K562 (cell line): Measurements from ENCODE around the gene PAQR4. TPM values are rescaled to one million over a fixed set of nuclear protein-coding genes. Genes with fewer than 3 reads are reported as not detected.

ENCODE experiments used
- ATAC-seq: fragments of 200-7000 bp; cut with Tn5 transposase; 3 replicates; pipeline ENCODE4 v1.9.1; 2020; ENCODE audit warnings: moderate library complexity
- BruUV-seq: library from RNA; stranded (reverse); fragments of 400-500 nt; replicated peaks from 2 replicates; lab custom pipeline; 2021; lab: Mats Ljungman, UMichigan
- CTCF ChIA-PET: fragments of 300-600 bp; formaldehyde crosslinking; extraction: SDS; loops from one replicate; lab custom pipeline; 2021; ENCODE audit warnings: low intra/inter-chr PET ratio; lab: Yijun Ruan, JAX
- POLR2A ChIA-PET: fragments of 300-600, 350-650 bp; sonication (Branson Sonifier 250); formaldehyde crosslinking; extraction: SDS; loops from one replicate; lab custom pipeline; 2021; ENCODE audit warnings: antibody characterized with exemption, inconsistent platforms; lab: Yijun Ruan, JAX
- DNase-seq, 4 experiments: peaks; one replicate each; pipeline versions ENCODE4 v3.0.0 to v3.0.0-alpha.2; 2011 to 2018; ENCODE audit warnings: low spot score in 3 of 4, mixed read lengths in 3 of 4; ENCODE audit errors: extremely low read depth in 1 of 4
- FAIRE-seq: peaks from 2 replicates; lab custom pipeline; 2011; peaks lifted over from hg19 to GRCh38; lab: Jason Lieb, UNC
- H2AFZ ChIP-seq: 2 replicates; pipeline ENCODE4 v1.6.0; 2011; ENCODE audit warnings: low read depth, low read length, control low read depth, inconsistent platforms
- H3K27ac ChIP-seq: fragments of 200-600 bp; 3 replicates; pipeline ENCODE4 v1.8.0; 2011; ENCODE audit warnings: low read depth, mild to moderate bottlenecking, control low read depth, inconsistent platforms, low read length, moderate library complexity, mixed read lengths; ENCODE audit errors: extremely low read depth
- H3K27me3 ChIP-seq, 2 experiments: fragments of 300-600 bp in 1 of 2; 2 replicates in 1 of 2; 3 replicates in 1 of 2; pipeline versions ENCODE4 v1.6.0 to v1.8.0; 2011; ENCODE audit warnings: inconsistent platforms in 2 of 2, low read length in 2 of 2, mild to moderate bottlenecking in 1 of 2, mixed read lengths in 1 of 2, moderate library complexity in 1 of 2; ENCODE audit not compliant: control insufficient read depth in 2 of 2, insufficient read depth in 2 of 2
- H3K36me3 ChIP-seq: fragments of 300-600 bp; 3 replicates; pipeline ENCODE4 v1.8.0; 2011; ENCODE audit warnings: mild to moderate bottlenecking, low read length, inconsistent platforms; ENCODE audit not compliant: control insufficient read depth, insufficient read depth
- H3K4me1 ChIP-seq, 2 experiments: fragments of 200-600 bp in 1 of 2; replicated peaks in 1 of 2; 2 replicates in 1 of 2; 3 replicates in 1 of 2; pipeline versions ENCODE4 v1.5.1 to v1.8.0; 2011; ENCODE audit warnings: inconsistent platforms in 2 of 2, low read length in 2 of 2, mild to moderate bottlenecking in 1 of 2, mixed read lengths in 1 of 2, moderate library complexity in 1 of 2; ENCODE audit not compliant: control insufficient read depth in 2 of 2, insufficient read depth in 2 of 2
- H3K4me2 ChIP-seq: 2 replicates; pipeline ENCODE4 v1.6.1; 2011; ENCODE audit warnings: low read length, control low read depth, inconsistent platforms, mixed read lengths; ENCODE audit not compliant: insufficient read depth
- H3K4me3 ChIP-seq: fragments of 200-600 bp; sonication (generic), shearing (Covaris generic); 2 replicates; pipeline ENCODE4 v1.5.1; 2016; ENCODE audit warnings: control low read depth, inconsistent platforms
- H3K79me2 ChIP-seq: fragments of 200-600 bp; 3 replicates; pipeline ENCODE4 v1.8.0; 2011; ENCODE audit warnings: low read length, inconsistent platforms; ENCODE audit not compliant: control insufficient read depth, insufficient read depth
- H3K9ac ChIP-seq, 2 experiments: 2 replicates each; pipeline versions ENCODE4 v1.6.0 to v1.6.1; 2011; ENCODE audit warnings: low read depth in 2 of 2, low read length in 2 of 2, control low read depth in 1 of 2, inconsistent platforms in 1 of 2, mild to moderate bottlenecking in 1 of 2, mixed read lengths in 1 of 2; ENCODE audit not compliant: insufficient read depth in 1 of 2
- H3K9me1 ChIP-seq: one replicate; pipeline ENCODE4 v1.6.0; 2011; ENCODE audit warnings: inconsistent platforms, mild to moderate bottlenecking, low read length, moderate library complexity; ENCODE audit not compliant: control insufficient read depth, insufficient read depth
- H3K9me3 ChIP-seq: replicated peaks from 2 replicates; pipeline ENCODE4 v1.5.1; 2011; ENCODE audit warnings: low read depth, low read length, inconsistent platforms; ENCODE audit not compliant: control insufficient read depth, insufficient read depth
- H4K20me1 ChIP-seq: replicated peaks from 2 replicates; pipeline ENCODE4 v1.6.1; 2011; ENCODE audit warnings: low read length, inconsistent platforms, mixed read lengths; ENCODE audit not compliant: control insufficient read depth, insufficient read depth
- FIP1L1 ChIP-seq: fragments of 200-400 bp; formaldehyde crosslinking; IDR thresholded peaks from 2 replicates; pipeline ENCODE4 v1.6.1; 2018; ENCODE audit warnings: mild to moderate bottlenecking, low read depth, low read length; ENCODE audit not compliant: poor library complexity, severe bottlenecking
- HBP1 ChIP-seq: fragments of 450-650 bp; formaldehyde crosslinking; IDR thresholded peaks from 2 replicates; pipeline ENCODE4 v1.4.0; 2022; ENCODE audit warnings: missing genetic modification characterization
- NR1H2 ChIP-seq: sonication (generic); formaldehyde crosslinking; IDR thresholded peaks from 2 replicates; pipeline ENCODE4 v1.4.0; 2020; ENCODE audit warnings: mild to moderate bottlenecking, missing genetic modification reagents
- NR2C2 ChIP-seq, 2 experiments: fragments of 200-800 bp in 1 of 2; sonication (Bioruptor generic) in 1 of 2; sonication (generic) in 1 of 2; formaldehyde crosslinking in 1 of 2; IDR thresholded peaks; 2 replicates each; pipeline versions ENCODE4 v1.6.1 to v1.8.0; 2016 to 2022; ENCODE audit warnings: mild to moderate bottlenecking in 1 of 2, missing compliant biosample characterization in 1 of 2, missing genetic modification characterization in 1 of 2, missing genetic modification reagents in 1 of 2
- PPARD ChIP-seq: fragments of 250-450 bp; sonication (Bioruptor Pico); IDR thresholded peaks from 2 replicates; pipeline ENCODE4 v1.8.0; 2022; ENCODE audit warnings: inconsistent platforms, mild to moderate bottlenecking, moderate library complexity
- SRF ChIP-seq, 2 experiments: fragments of 250-450, 450-650 bp in 1 of 2; sonication (Bioruptor Pico) in 1 of 2; sonication (generic) in 1 of 2; formaldehyde crosslinking; IDR thresholded peaks; 2 replicates each; pipeline versions ENCODE4 v1.5.0 to v1.5.1; 2020 to 2022; ENCODE audit warnings: mild to moderate bottlenecking in 1 of 2, missing genetic modification reagents in 1 of 2
- ZNF707 ChIP-seq: fragments of 250-450 bp; sonication (Bioruptor Pico); conservative IDR thresholded peaks from 2 replicates; pipeline ENCODE4 v1.8.0; 2022; ENCODE audit warnings: inconsistent platforms, mild to moderate bottlenecking, moderate library complexity
- ZSCAN29 ChIP-seq: fragments of 450-650 bp; IDR thresholded peaks from 2 replicates; pipeline ENCODE4 v1.6.1; 2017
- WGBS: fragments of 100-300 bp; shearing (Covaris generic); methylation state at CpG from one replicate; pipeline ENCODE4 v1.1.6; 2016; ENCODE audit warnings: low coverage, mixed read lengths; ENCODE audit not compliant: insufficient coverage; ENCODE audit errors: missing lambda C conversion rate; 5-methylcytosine and 5-hydroxymethylcytosine counted together
- in situ Hi-C: fragments of 300-500 bp; cut with MboI; formaldehyde crosslinking; loops from 4 replicates; pipeline ENCODE4 v1.15.0; 2018; ENCODE audit warnings: inconsistent platforms, mixed read lengths
- intact Hi-C: fragments of 100-400 bp; cut with micrococcal nuclease; formaldehyde crosslinking; loops from 2 replicates; pipeline ENCODE4 v1.14.2; 2022
- polyA plus RNA-seq, 8 experiments: library from polyadenylated mRNA; depleted of rRNA in 4 of 8; stranded (reverse) in 5 of 8; unstranded in 3 of 8; fragments of >200 nt; fragmentation: Nextera tagmentation in 2 of 8; fragmentation: Illumina TruSeq in 1 of 8; extraction: Ambion mirVana in 2 of 8; extraction: Trizol in 1 of 8; gene quantifications; 2 replicates each; pipeline versions ENCODE4 v1.2.1 to v1.2.3, GENCODE V29; 2011 to 2014; ENCODE audit warnings: inconsistent platforms in 1 of 8, missing spikeins in 1 of 8
- total RNA-seq, 7 experiments: library from RNA; depleted of rRNA in 6 of 7; stranded (reverse); fragments of >200 nt in 6 of 7; fragmentation: Illumina TruSeq in 2 of 7; extraction: Trizol in 2 of 7; gene quantifications; 2 replicates each; pipeline versions ENCODE4 v1.2.1 to v1.2.3, GENCODE V29; 2011 to 2021; ENCODE audit warnings: low replicate concordance in 1 of 7
- TF ChIP-seq, protein P1 (sequence below), 3 experiments: fragments of 200-800 bp in 1 of 3; sonication (Bioruptor generic) in 1 of 3; sonication (generic) in 1 of 3; formaldehyde crosslinking in 1 of 3; IDR thresholded peaks; 2 replicates each; pipeline versions ENCODE4 v1.6.1 to v1.8.0; 2016 to 2022; ENCODE audit warnings: mild to moderate bottlenecking in 2 of 3, missing compliant biosample characterization in 2 of 3, missing genetic modification characterization in 2 of 3, missing genetic modification reagents in 1 of 3
- TF ChIP-seq, protein P2 (sequence below): fragments of 450-650 bp; IDR thresholded peaks from 2 replicates; pipeline ENCODE4 v1.6.1; 2017; ENCODE audit warnings: antibody characterized with exemption
- TF ChIP-seq, protein P3 (sequence below): sonication (generic); formaldehyde crosslinking; IDR thresholded peaks from 2 replicates; pipeline ENCODE4 v1.8.1; 2023; ENCODE audit warnings: mild to moderate bottlenecking, missing genetic modification reagents, moderate library complexity

The PAQR4 gene
- total and polyA plus RNA-seq, 9 of the 15 experiments (the other 6 are each of a cell fraction or from before 2014, with no cell fraction given), result 0.62 to 40.4 (median 19.5) TPM

DNA sequence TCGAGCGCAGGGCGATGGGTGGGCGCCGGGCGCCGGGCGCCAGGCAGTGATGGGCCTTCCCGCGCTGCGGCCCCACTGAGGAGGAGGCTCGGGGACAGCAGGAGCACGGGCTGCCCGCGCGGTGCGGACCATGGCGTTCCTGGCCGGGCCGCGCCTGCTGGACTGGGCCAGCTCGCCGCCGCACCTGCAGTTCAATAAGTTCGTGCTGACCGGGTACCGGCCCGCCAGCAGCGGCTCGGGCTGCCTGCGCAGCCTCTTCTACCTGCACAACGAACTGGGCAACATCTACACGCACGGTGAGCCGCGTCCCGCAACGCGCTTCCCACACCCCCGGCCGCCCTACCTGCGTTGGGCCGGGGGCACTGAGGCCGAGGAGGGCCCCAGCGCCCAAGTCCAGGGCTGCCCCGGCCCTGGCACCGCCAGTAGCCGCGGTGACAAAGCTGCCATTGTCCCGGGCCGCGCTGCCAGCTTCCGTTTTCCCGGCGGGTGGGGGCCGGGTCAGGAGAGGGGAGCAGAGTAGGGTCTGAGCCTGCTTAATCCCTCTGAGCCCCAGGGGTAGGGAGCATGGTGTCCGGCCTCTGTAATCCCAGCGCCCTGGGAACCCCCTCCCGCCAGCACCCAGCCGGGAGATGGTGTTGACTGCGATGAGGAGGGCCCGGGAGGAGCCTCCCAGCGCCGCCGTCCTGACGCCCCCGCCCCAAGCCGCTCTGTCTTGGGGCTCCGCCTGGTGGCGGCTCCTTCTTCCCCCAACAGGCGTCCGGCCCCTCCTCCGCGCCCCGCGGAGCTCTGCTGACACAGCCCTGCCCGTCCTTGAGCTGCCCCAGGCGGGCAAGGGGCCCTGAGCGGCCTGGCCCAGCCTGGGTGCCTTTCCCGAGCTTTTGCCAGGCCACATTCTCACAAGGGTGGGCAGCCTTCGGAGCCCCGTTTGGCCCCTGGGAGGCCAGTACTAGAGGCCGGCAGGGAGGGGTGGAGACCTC is 685 bp downstream of the PAQR4 start (continued):
- peak in 1 of 2 experiments; percentile 55; a peak in 1 of 4 replicates for TF ChIP-seq SRF (CRISPR knock-in tag; IDR thresholded peaks at IDR 0.05)
- no peak for TF ChIP-seq PPARD (CRISPR knock-in tag)
- peak; percentile 91 for TF ChIP-seq FIP1L1
- TF ChIP-seq NR2C2 (CRISPR knock-in tag; IDR thresholded peaks at IDR 0.05), result peak; percentile 39; the same call in 1 of the 2 replicates
- no peak for TF ChIP-seq NR2C2 (tag; IDR thresholded peaks at IDR 0.05)
- no peak; the same call in 1 of the 2 replicates for TF ChIP-seq NR1H2 (CRISPR knock-in tag)

- POLR2A ChIA-PET, result interaction anchor here (0.6 to 1.9 kb wide), 8 partner anchors 7 to 456 kb away, joined by 3 to 23 read pairs (median 4); partner anchors contain the start of genes HCFC1R1, PKMYT1 and THOC6
- H3K9me3 ChIP-seq, result no peaks in the 10 kb centered on the region
- peak overlapping the region; percentile 96 for H3K4me3 ChIP-seq
- CTCF ChIA-PET, result no interaction called here
- peak overlapping the region; percentile 35 for H2AFZ ChIP-seq
- no peak for ATAC-seq
- peaks cover 22% of the 10 kb centered on the region for H3K79me2 ChIP-seq
- intact Hi-C loops, result no loop called here
- H3K4me1 ChIP-seq, result peaks cover 15 to 97% of the 10 kb centered on the region in 2 experiments
- H3K27ac ChIP-seq, result peak overlapping the region; percentile 84; the same call in 2 of the 3 replicates
- peaks cover 3% of the 10 kb centered on the region for H3K9me1 ChIP-seq
- H3K36me3 ChIP-seq, result peaks cover 51% of the 10 kb centered on the region; the same call in 2 of the 3 replicates
- peaks cover 25% of the 10 kb centered on the region for H4K20me1 ChIP-seq
- H3K4me2 ChIP-seq, result peak overlapping the region; percentile 78
- DNase-seq, result peak in 1 of 4 experiments; percentile 47
- peak overlapping the region; percentile 77 to 99 for H3K9ac ChIP-seq
- no TSS peak for BruUV-seq
- 39% methylated on average over 6 of the region's 6 CpGs for WGBS
- in situ Hi-C loops, result no loop called here
- no peaks in the 10 kb centered on the region for H3K27me3 ChIP-seq
- peak; percentile 75 for FAIRE-seq
- TF ChIP-seq, protein P1, sequence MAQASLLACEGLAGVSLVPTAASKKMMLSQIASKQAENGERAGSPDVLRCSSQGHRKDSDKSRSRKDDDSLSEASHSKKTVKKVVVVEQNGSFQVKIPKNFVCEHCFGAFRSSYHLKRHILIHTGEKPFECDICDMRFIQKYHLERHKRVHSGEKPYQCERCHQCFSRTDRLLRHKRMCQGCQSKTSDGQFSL (CRISPR knock-in tag; IDR thresholded peaks at IDR 0.05), result no peak
- TF ChIP-seq, protein P1 (tag; IDR thresholded peaks at IDR 0.05), result 0 out of 4 replicates have a peak, but pooled peaks of 1 of the 2 experiments have one; percentile 24
- TF ChIP-seq ZNF707 (no peak), ZSCAN29 (no peak), HBP1 (CRISPR knock-in tag) (no peak)
- TF ChIP-seq, protein P2, sequence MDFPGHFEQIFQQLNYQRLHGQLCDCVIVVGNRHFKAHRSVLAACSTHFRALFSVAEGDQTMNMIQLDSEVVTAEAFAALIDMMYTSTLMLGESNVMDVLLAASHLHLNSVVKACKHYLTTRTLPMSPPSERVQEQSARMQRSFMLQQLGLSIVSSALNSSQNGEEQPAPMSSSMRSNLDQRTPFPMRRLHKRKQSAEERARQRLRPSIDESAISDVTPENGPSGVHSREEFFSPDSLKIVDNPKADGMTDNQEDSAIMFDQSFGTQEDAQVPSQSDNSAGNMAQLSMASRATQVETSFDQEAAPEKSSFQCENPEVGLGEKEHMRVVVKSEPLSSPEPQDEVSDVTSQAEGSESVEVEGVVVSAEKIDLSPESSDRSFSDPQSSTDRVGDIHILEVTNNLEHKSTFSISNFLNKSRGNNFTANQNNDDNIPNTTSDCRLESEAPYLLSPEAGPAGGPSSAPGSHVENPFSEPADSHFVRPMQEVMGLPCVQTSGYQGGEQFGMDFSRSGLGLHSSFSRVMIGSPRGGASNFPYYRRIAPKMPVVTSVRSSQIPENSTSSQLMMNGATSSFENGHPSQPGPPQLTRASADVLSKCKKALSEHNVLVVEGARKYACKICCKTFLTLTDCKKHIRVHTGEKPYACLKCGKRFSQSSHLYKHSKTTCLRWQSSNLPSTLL, result no peak
- TF ChIP-seq, protein P3, sequence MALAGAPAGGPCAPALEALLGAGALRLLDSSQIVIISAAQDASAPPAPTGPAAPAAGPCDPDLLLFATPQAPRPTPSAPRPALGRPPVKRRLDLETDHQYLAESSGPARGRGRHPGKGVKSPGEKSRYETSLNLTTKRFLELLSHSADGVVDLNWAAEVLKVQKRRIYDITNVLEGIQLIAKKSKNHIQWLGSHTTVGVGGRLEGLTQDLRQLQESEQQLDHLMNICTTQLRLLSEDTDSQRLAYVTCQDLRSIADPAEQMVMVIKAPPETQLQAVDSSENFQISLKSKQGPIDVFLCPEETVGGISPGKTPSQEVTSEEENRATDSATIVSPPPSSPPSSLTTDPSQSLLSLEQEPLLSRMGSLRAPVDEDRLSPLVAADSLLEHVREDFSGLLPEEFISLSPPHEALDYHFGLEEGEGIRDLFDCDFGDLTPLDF (CRISPR knock-in tag), result no peak
These were observed 1.4 kb downstream of the PAQR4 start for GRCh38 chr16:2970563-2970962.
